Mesenchymal stem cell (in vitro differentiated cells and primary cell): Measurements from ENCODE around the gene PDE7B.

Experiments used
- DNase-seq: peaks from one replicate; pipeline ENCODE4 v3.0.0-alpha.2; 2013
- H2AFZ ChIP-seq: one replicate; pipeline ENCODE4 v1.6.1; 2013; ENCODE audit warnings: low read depth, mild to moderate bottlenecking, control low read depth, inconsistent platforms, low read length, moderate library complexity
- H2AK5ac ChIP-seq: 2 replicates; pipeline ENCODE4 v1.6.1; 2013; ENCODE audit warnings: low read length, moderate library complexity, mild to moderate bottlenecking, inconsistent platforms; ENCODE audit not compliant: severe bottlenecking
- H2BK120ac ChIP-seq: one replicate; pipeline ENCODE4 v1.6.1; 2013; ENCODE audit warnings: low read depth, mild to moderate bottlenecking, inconsistent platforms, low read length, moderate library complexity
- H2BK12ac ChIP-seq, 2 experiments: one replicate each; pipeline ENCODE4 v1.6.1; 2013; ENCODE audit warnings: inconsistent platforms in 2 of 2, low read length in 2 of 2, mild to moderate bottlenecking in 2 of 2, moderate library complexity in 2 of 2, control low read depth in 1 of 2
- H2BK15ac ChIP-seq: one replicate; pipeline ENCODE4 v1.6.1; 2013; ENCODE audit warnings: mild to moderate bottlenecking, low read depth, inconsistent platforms; ENCODE audit not compliant: poor library complexity, severe bottlenecking
- H2BK5ac ChIP-seq: 2 replicates; pipeline ENCODE4 v1.6.1; 2013; ENCODE audit warnings: low read depth, mild to moderate bottlenecking, low read length, control low read depth, inconsistent platforms; ENCODE audit not compliant: poor library complexity, severe bottlenecking
- H3K14ac ChIP-seq, 2 experiments: one replicate each; pipeline ENCODE4 v1.6.1; 2013; ENCODE audit warnings: inconsistent platforms in 2 of 2, low read length in 2 of 2, control low read depth in 1 of 2, mild to moderate bottlenecking in 1 of 2, moderate library complexity in 1 of 2
- H3K18ac ChIP-seq, 2 experiments: one replicate each; pipeline ENCODE4 v1.6.1; 2013; ENCODE audit warnings: inconsistent platforms in 2 of 2, low read length in 2 of 2, control low read depth in 1 of 2, low read depth in 1 of 2, mild to moderate bottlenecking in 1 of 2
- H3K23ac ChIP-seq, 2 experiments: one replicate each; pipeline ENCODE4 v1.6.1; 2013; ENCODE audit warnings: inconsistent platforms in 2 of 2, low read length in 2 of 2, mild to moderate bottlenecking in 2 of 2, moderate library complexity in 2 of 2, control low read depth in 1 of 2
- H3K27ac ChIP-seq: 2 replicates; pipeline ENCODE4 v1.5.1; 2013; ENCODE audit warnings: mild to moderate bottlenecking, moderate library complexity, low read length, control low read depth, inconsistent platforms; ENCODE audit not compliant: poor library complexity, severe bottlenecking
- H3K27me3 ChIP-seq, 2 experiments: 2 replicates each; pipeline versions ENCODE4 v1.6.1 to v1.7.0; 2013; ENCODE audit warnings: low read length in 2 of 2, mild to moderate bottlenecking in 2 of 2, moderate library complexity in 2 of 2, control low read depth in 1 of 2, inconsistent platforms in 1 of 2; ENCODE audit not compliant: control insufficient read depth in 1 of 2, insufficient read depth in 1 of 2
- H3K36me3 ChIP-seq, 2 experiments: 2 replicates each; pipeline versions ENCODE4 v1.6.1 to v1.7.0; 2013; ENCODE audit warnings: low read length in 2 of 2, control low read depth in 1 of 2, inconsistent platforms in 1 of 2, low read depth in 1 of 2, mild to moderate bottlenecking in 1 of 2; ENCODE audit not compliant: insufficient read depth in 2 of 2, control insufficient read depth in 1 of 2
- H3K4ac ChIP-seq, 2 experiments: one replicate each; pipeline ENCODE4 v1.6.1; 2013; ENCODE audit warnings: inconsistent platforms in 2 of 2, low read length in 2 of 2, mild to moderate bottlenecking in 2 of 2, moderate library complexity in 2 of 2, control low read depth in 1 of 2, low read depth in 1 of 2
- H3K4me1 ChIP-seq: 2 replicates; pipeline ENCODE4 v1.6.1; 2013; ENCODE audit warnings: low read depth, low read length, control low read depth; ENCODE audit not compliant: control insufficient read depth, insufficient read depth
- H3K4me2 ChIP-seq: 2 replicates; pipeline ENCODE4 v1.6.1; 2013; ENCODE audit warnings: low read length, mild to moderate bottlenecking, inconsistent platforms; ENCODE audit not compliant: poor library complexity, severe bottlenecking
- H3K4me3 ChIP-seq, 2 experiments: 2 replicates each; pipeline versions ENCODE4 v1.5.1 to v1.7.0; 2013; ENCODE audit warnings: low read length in 2 of 2, mild to moderate bottlenecking in 2 of 2, control low read depth in 1 of 2, low read depth in 1 of 2; ENCODE audit not compliant: insufficient read depth in 1 of 2
- H3K79me1 ChIP-seq: replicated peaks from 2 replicates; pipeline ENCODE4 v1.6.1; 2013; ENCODE audit warnings: mild to moderate bottlenecking, control low read depth, low read length, inconsistent platforms; ENCODE audit not compliant: poor library complexity, severe bottlenecking
- H3K9ac ChIP-seq: 2 replicates; pipeline ENCODE4 v1.7.0; 2013; ENCODE audit warnings: mild to moderate bottlenecking, low read length, moderate library complexity
- H3K9me3 ChIP-seq: 2 replicates; pipeline ENCODE4 v1.7.0; 2013; ENCODE audit warnings: mild to moderate bottlenecking, low read length; ENCODE audit not compliant: control insufficient read depth
- H4K8ac ChIP-seq: one replicate; pipeline ENCODE4 v1.6.1; 2013; ENCODE audit warnings: inconsistent platforms, mild to moderate bottlenecking, low read length, moderate library complexity
- H4K91ac ChIP-seq: one replicate; pipeline ENCODE4 v1.6.1; 2013; ENCODE audit warnings: mild to moderate bottlenecking, low read length, inconsistent platforms
- WGBS: methylation state at CpG from one replicate; pipeline ENCODE4 v1.1.7; 2013; ENCODE audit warnings: mixed read lengths; 5-methylcytosine and 5-hydroxymethylcytosine counted together

PDE7B gene

GRCh38 chr6:136035378-136036070 lies 184.0 kb downstream of the PDE7B start:
- no peak overlapping the region for H3K23ac ChIP-seq
- no peak overlapping the region for H2BK15ac ChIP-seq
- H3K9me3 ChIP-seq: no peaks in the 10 kb centered on the region
- peaks cover 2% of the 10 kb centered on the region for H3K79me1 ChIP-seq
- H3K36me3 ChIP-seq: no peaks in the 10 kb centered on the region
- 100% methylated on average over 3 of the region's 4 CpGs for WGBS
- H3K18ac ChIP-seq: no peak overlapping the region
- H3K4me2 ChIP-seq: no peak overlapping the region
- H2BK120ac ChIP-seq: no peak overlapping the region
- no peak overlapping the region for H4K8ac ChIP-seq
- peak overlapping the region; percentile 94 for H3K9ac ChIP-seq
- peaks cover 7% of the 10 kb centered on the region for H3K4me1 ChIP-seq
- no peak overlapping the region for H2BK12ac ChIP-seq
- H2BK5ac ChIP-seq: no peak overlapping the region
- no peak overlapping the region for H3K27ac ChIP-seq
- no peaks in the 10 kb centered on the region for H3K27me3 ChIP-seq
- no peak overlapping the region for H2AFZ ChIP-seq
- DNase-seq: peak; percentile 31
- H4K91ac ChIP-seq: no peak overlapping the region
- no peak overlapping the region for H3K14ac ChIP-seq
- no peak overlapping the region for H3K4ac ChIP-seq
- H2AK5ac ChIP-seq: no peak overlapping the region
- peak overlapping the region in 1 of 2 experiments; percentile 97 for H3K4me3 ChIP-seq

DNA sequence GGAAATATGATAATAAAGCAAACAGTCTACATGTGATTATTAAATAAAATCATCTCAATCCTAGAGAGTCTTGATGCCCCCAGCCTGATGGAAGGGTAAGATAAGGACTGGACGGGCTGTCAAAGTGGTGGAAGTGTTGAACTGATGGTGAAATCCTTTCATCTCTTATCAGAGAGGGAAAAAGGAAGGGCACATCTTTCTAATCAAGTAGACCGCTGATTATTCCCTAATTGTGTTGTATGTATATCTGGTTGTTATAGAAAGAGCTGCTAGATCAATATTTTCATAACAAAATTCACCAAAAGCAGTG lies 184.5 kb downstream of the PDE7B start:
- Histone ChIP-seq H3K4me2 (no peak overlapping the region), H3K23ac (no peak overlapping the region), H4K8ac (no peak overlapping the region), H2BK15ac (no peak overlapping the region), H2BK5ac (no peak overlapping the region), H2BK120ac (no peak overlapping the region), H2AK5ac (no peak overlapping the region), H3K27ac (no peak overlapping the region), H3K18ac (no peak overlapping the region), H3K79me1 (peaks cover 2% of the 10 kb centered on the region), H2BK12ac (no peak overlapping the region), H3K14ac (no peak overlapping the region), H3K4me3 (peak overlapping the region in 1 of 2 experiments; percentile 97), H3K4ac (no peak overlapping the region), H4K91ac (no peak overlapping the region), H3K9ac (peak overlapping the region; percentile 94), H3K27me3 (no peaks in the 10 kb centered on the region), H3K4me1 (peaks cover 7% of the 10 kb centered on the region), H3K36me3 (peaks cover 0 to under 1% of the 10 kb centered on the region in 2 experiments), H3K9me3 (no peaks in the 10 kb centered on the region), H2AFZ (no peak overlapping the region)
- DNase-seq: no peak
- 100% methylated on average over 1 of the region's 2 CpGs for WGBS

DNA sequence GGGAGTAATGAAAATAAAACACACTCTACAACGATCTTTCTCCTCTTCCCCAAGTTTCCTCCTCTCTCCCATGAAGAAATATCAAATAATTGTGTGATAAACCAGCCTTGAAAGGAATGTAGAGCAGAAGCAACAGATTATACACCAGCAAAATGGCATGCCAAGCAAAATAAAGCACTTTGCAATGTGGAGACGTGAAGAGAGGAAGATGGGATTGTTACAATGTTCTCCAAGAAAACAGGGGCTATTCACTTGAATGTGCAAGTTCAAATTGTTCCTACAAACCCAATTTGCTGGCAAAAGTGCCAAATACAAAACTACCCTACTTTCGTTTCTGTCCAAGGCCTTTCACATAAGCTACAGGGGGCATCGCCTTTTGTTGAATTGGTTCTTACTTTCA lies 185.1 kb downstream of the PDE7B start:
- Histone ChIP-seq H3K9me3 (no peaks in the 10 kb centered on the region), H2BK12ac (peak overlapping the region in 1 of 2 experiments; percentile 4), H2AFZ (no peak overlapping the region), H2AK5ac (no peak overlapping the region), H4K91ac (no peak overlapping the region), H4K8ac (no peak overlapping the region), H3K18ac (no peak overlapping the region), H2BK15ac (no peak overlapping the region), H3K4me3 (peak overlapping the region in 1 of 2 experiments; percentile 97), H3K9ac (peak overlapping the region; percentile 94), H3K4ac (no peak overlapping the region), H3K79me1 (peaks cover 2% of the 10 kb centered on the region), H2BK120ac (no peak overlapping the region), H3K36me3 (peaks cover 0 to 4% of the 10 kb centered on the region in 2 experiments), H3K23ac (no peak overlapping the region), H3K4me1 (peaks cover 7% of the 10 kb centered on the region), H3K27ac (no peak overlapping the region), H2BK5ac (no peak overlapping the region), H3K4me2 (no peak overlapping the region), H3K14ac (no peak overlapping the region), H3K27me3 (no peaks in the 10 kb centered on the region)
- WGBS: 91% methylated on average over 3 of the region's 4 CpGs
- DNase-seq: no peak

DNA sequence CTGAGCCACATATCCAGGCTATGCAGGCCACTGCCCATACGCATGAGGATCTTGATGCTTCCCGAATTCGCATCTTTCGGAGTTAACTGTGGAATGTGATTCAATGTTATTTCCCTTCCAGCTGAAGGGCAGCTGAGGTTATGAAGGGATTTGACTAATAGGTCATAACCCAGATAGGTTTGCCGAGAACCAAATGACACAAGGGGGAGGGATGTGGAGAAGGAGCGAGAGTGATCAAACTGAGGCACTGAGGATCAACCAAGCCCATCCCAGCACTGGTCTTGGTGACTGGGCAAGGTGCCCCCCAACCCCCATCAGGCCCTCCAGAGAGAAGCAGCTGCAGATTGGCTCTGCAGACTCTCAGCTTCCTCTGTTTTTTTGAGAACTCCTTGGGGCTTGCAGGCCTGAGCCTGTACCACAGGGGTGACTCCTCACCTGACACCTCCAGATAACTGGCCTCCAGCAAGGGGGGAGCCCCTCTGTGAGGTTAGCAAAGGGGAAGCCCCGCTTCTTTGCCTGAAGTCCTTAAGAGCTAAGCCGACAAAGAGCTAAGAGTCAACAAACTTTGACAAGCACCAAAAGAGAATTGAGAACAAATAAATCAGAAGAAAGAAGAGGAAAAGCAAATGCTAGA lies 185.9 kb downstream of the PDE7B start:
- H2AFZ ChIP-seq: no peak overlapping the region
- WGBS: 86% methylated on average over 8 of the region's 8 CpGs
- no peak overlapping the region for H4K8ac ChIP-seq

More for the DNA sequence above, 185.9 kb downstream of the PDE7B start:
- Histone ChIP-seq H3K4me3 (peak overlapping the region in 1 of 2 experiments; percentile 97), H3K27ac (no peak overlapping the region), H2AK5ac (no peak overlapping the region), H4K91ac (no peak overlapping the region), H3K14ac (no peak overlapping the region), H3K9ac (peak overlapping the region; percentile 94), H3K9me3 (no peaks in the 10 kb centered on the region), H2BK120ac (no peak overlapping the region), H3K79me1 (peaks cover 1% of the 10 kb centered on the region), H3K4ac (no peak overlapping the region), H2BK12ac (peak overlapping the region; percentile 17 to 22), H3K23ac (no peak overlapping the region), H2BK15ac (peak overlapping the region; percentile 31), H3K18ac (peak overlapping the region; percentile 29 to 30), H3K27me3 (no peaks in the 10 kb centered on the region), H2BK5ac (no peak overlapping the region), H3K4me1 (peaks cover 7% of the 10 kb centered on the region), H3K36me3 (peaks cover 0 to 12% of the 10 kb centered on the region in 2 experiments), H3K4me2 (no peak overlapping the region)
- no peak for DNase-seq
